H1 (cell line): ENCODE measurements around the gene ZNF516. TPM values are rescaled to one million over a fixed set of nuclear protein-coding genes. Genes with fewer than 3 reads are reported as not detected.

ENCODE experiments used
- polyA plus RNA-seq, 7 experiments: library from polyadenylated mRNA; depleted of rRNA in 3 of 7; stranded (reverse) in 5 of 7; unstranded in 2 of 7; fragments of >200 nt in 5 of 7; fragments of 200-250 nt in 2 of 7; gene quantifications; 1 replicate in 5 of 7; 2 replicates in 1 of 7; 4 replicates in 1 of 7; pipeline versions ENCODE4 v1.2.1 to v1.2.3, GENCODE V29; 2011 to 2013; ENCODE audit warnings: missing spikeins in 2 of 7, mixed read lengths in 2 of 7
- total RNA-seq: library from RNA; stranded (reverse); fragmentation: NEBNext Ultra II Directional; extraction: Animal tissue kit (Norgen Biotek cat#: 25700); gene quantifications from 2 replicates; pipeline ENCODE4 v1.2.1, GENCODE V29; 2021
- TF ChIP-seq, protein P1 (sequence below): fragments of 300-600 bp; sonication (generic); IDR thresholded peaks from 2 replicates; pipeline ENCODE4 v1.7.1; 2012; ENCODE audit warnings: low read length, moderate library complexity, mild to moderate bottlenecking, inconsistent platforms; ENCODE audit not compliant: insufficient replicate concordance

ZNF516 gene
- total and polyA plus RNA-seq, 2 of the 8 experiments (the other 6 are each of a cell fraction or from before 2014, with no cell fraction given) = 7.3 to 17.0 TPM

DNA sequence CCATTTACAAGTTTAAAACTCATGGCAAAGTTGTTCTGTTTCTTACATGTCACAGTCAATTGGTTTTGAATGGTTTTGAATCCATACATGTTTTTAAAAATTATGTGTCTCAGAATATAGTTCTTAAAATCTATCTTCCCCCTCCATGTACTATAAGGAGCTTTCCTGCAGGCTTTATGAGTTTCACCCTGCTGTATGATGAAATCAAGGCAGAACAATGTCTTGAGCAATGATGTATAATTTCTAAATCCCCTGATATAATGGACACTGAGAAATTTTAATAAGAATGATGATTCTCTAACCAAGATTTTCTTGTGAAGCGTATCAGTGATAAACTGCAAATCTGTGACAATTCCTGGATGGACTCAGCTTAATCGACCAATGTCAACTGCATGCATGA, 10.6 kb upstream of the ZNF516 start (continued):
- TF ChIP-seq, protein P1, sequence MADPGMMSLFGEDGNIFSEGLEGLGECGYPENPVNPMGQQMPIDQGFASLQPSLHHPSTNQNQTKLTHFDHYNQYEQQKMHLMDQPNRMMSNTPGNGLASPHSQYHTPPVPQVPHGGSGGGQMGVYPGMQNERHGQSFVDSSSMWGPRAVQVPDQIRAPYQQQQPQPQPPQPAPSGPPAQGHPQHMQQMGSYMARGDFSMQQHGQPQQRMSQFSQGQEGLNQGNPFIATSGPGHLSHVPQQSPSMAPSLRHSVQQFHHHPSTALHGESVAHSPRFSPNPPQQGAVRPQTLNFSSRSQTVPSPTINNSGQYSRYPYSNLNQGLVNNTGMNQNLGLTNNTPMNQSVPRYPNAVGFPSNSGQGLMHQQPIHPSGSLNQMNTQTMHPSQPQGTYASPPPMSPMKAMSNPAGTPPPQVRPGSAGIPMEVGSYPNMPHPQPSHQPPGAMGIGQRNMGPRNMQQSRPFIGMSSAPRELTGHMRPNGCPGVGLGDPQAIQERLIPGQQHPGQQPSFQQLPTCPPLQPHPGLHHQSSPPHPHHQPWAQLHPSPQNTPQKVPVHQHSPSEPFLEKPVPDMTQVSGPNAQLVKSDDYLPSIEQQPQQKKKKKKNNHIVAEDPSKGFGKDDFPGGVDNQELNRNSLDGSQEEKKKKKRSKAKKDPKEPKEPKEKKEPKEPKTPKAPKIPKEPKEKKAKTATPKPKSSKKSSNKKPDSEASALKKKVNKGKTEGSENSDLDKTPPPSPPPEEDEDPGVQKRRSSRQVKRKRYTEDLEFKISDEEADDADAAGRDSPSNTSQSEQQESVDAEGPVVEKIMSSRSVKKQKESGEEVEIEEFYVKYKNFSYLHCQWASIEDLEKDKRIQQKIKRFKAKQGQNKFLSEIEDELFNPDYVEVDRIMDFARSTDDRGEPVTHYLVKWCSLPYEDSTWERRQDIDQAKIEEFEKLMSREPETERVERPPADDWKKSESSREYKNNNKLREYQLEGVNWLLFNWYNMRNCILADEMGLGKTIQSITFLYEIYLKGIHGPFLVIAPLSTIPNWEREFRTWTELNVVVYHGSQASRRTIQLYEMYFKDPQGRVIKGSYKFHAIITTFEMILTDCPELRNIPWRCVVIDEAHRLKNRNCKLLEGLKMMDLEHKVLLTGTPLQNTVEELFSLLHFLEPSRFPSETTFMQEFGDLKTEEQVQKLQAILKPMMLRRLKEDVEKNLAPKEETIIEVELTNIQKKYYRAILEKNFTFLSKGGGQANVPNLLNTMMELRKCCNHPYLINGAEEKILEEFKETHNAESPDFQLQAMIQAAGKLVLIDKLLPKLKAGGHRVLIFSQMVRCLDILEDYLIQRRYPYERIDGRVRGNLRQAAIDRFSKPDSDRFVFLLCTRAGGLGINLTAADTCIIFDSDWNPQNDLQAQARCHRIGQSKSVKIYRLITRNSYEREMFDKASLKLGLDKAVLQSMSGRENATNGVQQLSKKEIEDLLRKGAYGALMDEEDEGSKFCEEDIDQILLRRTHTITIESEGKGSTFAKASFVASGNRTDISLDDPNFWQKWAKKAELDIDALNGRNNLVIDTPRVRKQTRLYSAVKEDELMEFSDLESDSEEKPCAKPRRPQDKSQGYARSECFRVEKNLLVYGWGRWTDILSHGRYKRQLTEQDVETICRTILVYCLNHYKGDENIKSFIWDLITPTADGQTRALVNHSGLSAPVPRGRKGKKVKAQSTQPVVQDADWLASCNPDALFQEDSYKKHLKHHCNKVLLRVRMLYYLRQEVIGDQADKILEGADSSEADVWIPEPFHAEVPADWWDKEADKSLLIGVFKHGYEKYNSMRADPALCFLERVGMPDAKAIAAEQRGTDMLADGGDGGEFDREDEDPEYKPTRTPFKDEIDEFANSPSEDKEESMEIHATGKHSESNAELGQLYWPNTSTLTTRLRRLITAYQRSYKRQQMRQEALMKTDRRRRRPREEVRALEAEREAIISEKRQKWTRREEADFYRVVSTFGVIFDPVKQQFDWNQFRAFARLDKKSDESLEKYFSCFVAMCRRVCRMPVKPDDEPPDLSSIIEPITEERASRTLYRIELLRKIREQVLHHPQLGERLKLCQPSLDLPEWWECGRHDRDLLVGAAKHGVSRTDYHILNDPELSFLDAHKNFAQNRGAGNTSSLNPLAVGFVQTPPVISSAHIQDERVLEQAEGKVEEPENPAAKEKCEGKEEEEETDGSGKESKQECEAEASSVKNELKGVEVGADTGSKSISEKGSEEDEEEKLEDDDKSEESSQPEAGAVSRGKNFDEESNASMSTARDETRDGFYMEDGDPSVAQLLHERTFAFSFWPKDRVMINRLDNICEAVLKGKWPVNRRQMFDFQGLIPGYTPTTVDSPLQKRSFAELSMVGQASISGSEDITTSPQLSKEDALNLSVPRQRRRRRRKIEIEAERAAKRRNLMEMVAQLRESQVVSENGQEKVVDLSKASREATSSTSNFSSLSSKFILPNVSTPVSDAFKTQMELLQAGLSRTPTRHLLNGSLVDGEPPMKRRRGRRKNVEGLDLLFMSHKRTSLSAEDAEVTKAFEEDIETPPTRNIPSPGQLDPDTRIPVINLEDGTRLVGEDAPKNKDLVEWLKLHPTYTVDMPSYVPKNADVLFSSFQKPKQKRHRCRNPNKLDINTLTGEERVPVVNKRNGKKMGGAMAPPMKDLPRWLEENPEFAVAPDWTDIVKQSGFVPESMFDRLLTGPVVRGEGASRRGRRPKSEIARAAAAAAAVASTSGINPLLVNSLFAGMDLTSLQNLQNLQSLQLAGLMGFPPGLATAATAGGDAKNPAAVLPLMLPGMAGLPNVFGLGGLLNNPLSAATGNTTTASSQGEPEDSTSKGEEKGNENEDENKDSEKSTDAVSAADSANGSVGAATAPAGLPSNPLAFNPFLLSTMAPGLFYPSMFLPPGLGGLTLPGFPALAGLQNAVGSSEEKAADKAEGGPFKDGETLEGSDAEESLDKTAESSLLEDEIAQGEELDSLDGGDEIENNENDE = no peak
